WTC11 (cell line): Measurements from ENCODE around the gene HDDC3. TPM values are rescaled to one million over a fixed set of nuclear protein-coding genes. Genes with fewer than 3 reads are reported as not detected.

ENCODE experiments used
- ATAC-seq: fragments of 200-7000 bp; cut with Tn5 transposase; 2 replicates; pipeline ENCODE4 v1.10.0; 2021; ENCODE audit warnings: mild to moderate bottlenecking, moderate library complexity
- CTCF ChIA-PET: fragments of 300-600 bp; sonication (Branson Sonifier 250); formaldehyde crosslinking; loops from one replicate; lab custom pipeline; 2021; ENCODE audit warnings: antibody characterized with exemption; lab: Charles Lee
- POLR2A ChIA-PET: fragments of 350-600 bp; sonication (Branson Sonifier 250); formaldehyde crosslinking; loops from one replicate; lab custom pipeline; 2021; ENCODE audit warnings: antibody characterized with exemption; lab: Charles Lee
- DNase-seq: peaks from one replicate; pipeline ENCODE4 v3.0.0; 2021; ENCODE audit warnings: low spot score
- H3K27ac Mint-ChIP-seq: 2 replicates; pipeline ENCODE4 v1.8.0; 2021; ENCODE audit warnings: mixed read lengths
- H3K27me3 Mint-ChIP-seq: 2 replicates; pipeline ENCODE4 v1.8.0; 2021; ENCODE audit warnings: low read depth, mild to moderate bottlenecking, moderate library complexity, mixed read lengths
- H3K36me3 Mint-ChIP-seq: 2 replicates; pipeline ENCODE4 v1.8.0; 2021; ENCODE audit warnings: mixed read lengths
- H3K4me1 Mint-ChIP-seq: 2 replicates; pipeline ENCODE4 v1.8.0; 2022; ENCODE audit warnings: mixed read lengths
- H3K4me3 Mint-ChIP-seq: 2 replicates; pipeline ENCODE4 v1.8.0; 2021; ENCODE audit warnings: mild to moderate bottlenecking, moderate library complexity, mixed read lengths
- H3K9me3 Mint-ChIP-seq: 2 replicates; pipeline ENCODE4 v1.8.0; 2021; ENCODE audit warnings: mixed read lengths
- CREB1 ChIP-seq: sonication (generic); formaldehyde crosslinking; IDR thresholded peaks from 2 replicates; pipeline ENCODE4 v1.8.0; 2023; ENCODE audit warnings: mild to moderate bottlenecking, missing genetic modification reagents
- CREM ChIP-seq: sonication (generic); formaldehyde crosslinking; IDR thresholded peaks from 2 replicates; pipeline ENCODE4 v1.8.1; 2022; ENCODE audit warnings: mild to moderate bottlenecking, missing genetic modification reagents, moderate library complexity
- ESRRA ChIP-seq: sonication (generic); formaldehyde crosslinking; IDR thresholded peaks from 2 replicates; pipeline ENCODE4 v1.8.1; 2022; ENCODE audit warnings: mild to moderate bottlenecking, missing genetic modification reagents, borderline replicate concordance
- FOXJ3 ChIP-seq: sonication (generic); formaldehyde crosslinking; IDR thresholded peaks from 2 replicates; pipeline ENCODE4 v1.9.0; 2021; ENCODE audit warnings: missing genetic modification reagents, mild to moderate bottlenecking, borderline replicate concordance
- FOXK1 ChIP-seq: sonication (generic); formaldehyde crosslinking; IDR thresholded peaks from 2 replicates; pipeline ENCODE4 v1.8.0; 2022; ENCODE audit warnings: mild to moderate bottlenecking, moderate library complexity, missing genetic modification reagents
- GABPB1 ChIP-seq: sonication (generic); formaldehyde crosslinking; IDR thresholded peaks from 2 replicates; pipeline ENCODE4 v1.8.1; 2023; ENCODE audit warnings: mild to moderate bottlenecking, missing genetic modification reagents
- HMGXB4 ChIP-seq: sonication (generic); formaldehyde crosslinking; IDR thresholded peaks from 2 replicates; pipeline ENCODE4 v1.8.1; 2023; ENCODE audit warnings: mild to moderate bottlenecking, moderate library complexity, missing genetic modification reagents
- NR1H2 ChIP-seq: sonication (generic); formaldehyde crosslinking; IDR thresholded peaks from 2 replicates; pipeline ENCODE4 v1.9.0; 2021; ENCODE audit warnings: mild to moderate bottlenecking, moderate library complexity, missing genetic modification reagents
- NR2C2 ChIP-seq: sonication (generic); formaldehyde crosslinking; IDR thresholded peaks from 2 replicates; pipeline ENCODE4 v1.8.0; 2022; ENCODE audit warnings: mild to moderate bottlenecking, missing genetic modification reagents
- PRRX2 ChIP-seq: fragments of 250-450 bp; sonication (Bioruptor Pico); IDR thresholded peaks from 2 replicates; pipeline ENCODE4 v1.8.0; 2021; ENCODE audit warnings: mild to moderate bottlenecking
- SMAD4 ChIP-seq: sonication (generic); formaldehyde crosslinking; IDR thresholded peaks from 2 replicates; pipeline ENCODE4 v1.8.0; 2022; ENCODE audit warnings: mild to moderate bottlenecking, missing genetic modification reagents
- ZBTB21 ChIP-seq: sonication (generic); formaldehyde crosslinking; IDR thresholded peaks from 2 replicates; pipeline ENCODE4 v1.8.1; 2023; ENCODE audit warnings: mild to moderate bottlenecking, missing genetic modification reagents, borderline replicate concordance
- ZNF121 ChIP-seq: sonication (generic); formaldehyde crosslinking; IDR thresholded peaks from 2 replicates; pipeline ENCODE4 v1.8.0; 2023; ENCODE audit warnings: missing genetic modification reagents
- ZNF232 ChIP-seq: sonication (generic); formaldehyde crosslinking; IDR thresholded peaks from 2 replicates; pipeline ENCODE4 v1.8.0; 2022; ENCODE audit warnings: mild to moderate bottlenecking, missing genetic modification reagents
- total RNA-seq: library from RNA; stranded (reverse); gene quantifications from 3 replicates; pipeline ENCODE4 v1.2.3, GENCODE V29; 2021
- TF ChIP-seq, protein P1 (sequence below): sonication (generic); formaldehyde crosslinking; IDR thresholded peaks from 2 replicates; pipeline ENCODE4 v1.8.1; 2023; ENCODE audit warnings: mild to moderate bottlenecking, missing genetic modification reagents, moderate library complexity
- TF ChIP-seq, protein P2 (sequence below): sonication (generic); formaldehyde crosslinking; IDR thresholded peaks from 2 replicates; pipeline ENCODE4 v1.8.0; 2023; ENCODE audit warnings: missing genetic modification reagents
- TF ChIP-seq, protein P3 (sequence below): fragments of 250-450 bp; sonication (Bioruptor Pico); IDR thresholded peaks from 2 replicates; pipeline ENCODE4 v1.9.0; 2021; ENCODE audit warnings: mild to moderate bottlenecking
- TF ChIP-seq, protein P4 (sequence below): sonication (generic); formaldehyde crosslinking; IDR thresholded peaks from 2 replicates; pipeline ENCODE4 v1.8.1; 2023; ENCODE audit warnings: mild to moderate bottlenecking, missing genetic modification reagents, borderline replicate concordance
- TF ChIP-seq, protein P5 (sequence below): fragments of 250-450 bp; sonication (Bioruptor Pico); IDR thresholded peaks from 2 replicates; pipeline ENCODE4 v1.9.0; 2021; ENCODE audit warnings: mild to moderate bottlenecking
- TF ChIP-seq, protein P6 (sequence below): fragments of 250-450 bp; sonication (Bioruptor Pico); IDR thresholded peaks from 2 replicates; pipeline ENCODE4 v1.9.0; 2021; ENCODE audit warnings: mild to moderate bottlenecking, borderline replicate concordance

HDDC3 gene
- total RNA-seq, 1 experiment from 2014 or later, result 16.4 TPM

- TF ChIP-seq, protein P1, sequence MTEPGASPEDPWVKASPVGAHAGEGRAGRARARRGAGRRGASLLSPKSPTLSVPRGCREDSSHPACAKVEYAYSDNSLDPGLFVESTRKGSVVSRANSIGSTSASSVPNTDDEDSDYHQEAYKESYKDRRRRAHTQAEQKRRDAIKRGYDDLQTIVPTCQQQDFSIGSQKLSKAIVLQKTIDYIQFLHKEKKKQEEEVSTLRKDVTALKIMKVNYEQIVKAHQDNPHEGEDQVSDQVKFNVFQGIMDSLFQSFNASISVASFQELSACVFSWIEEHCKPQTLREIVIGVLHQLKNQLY (CRISPR knock-in tag), result no peak
- TF ChIP-seq HMGXB4 (CRISPR knock-in tag) (no peak), SMAD4 (CRISPR knock-in tag) (no peak), ESRRA (CRISPR knock-in tag) (no peak), ZNF232 (CRISPR knock-in tag) (no peak), CREB1 (CRISPR knock-in tag) (no peak), NR1H2 (no peak), CREM (no peak), FOXJ3 (CRISPR knock-in tag) (no peak)
- TF ChIP-seq, protein P2, sequence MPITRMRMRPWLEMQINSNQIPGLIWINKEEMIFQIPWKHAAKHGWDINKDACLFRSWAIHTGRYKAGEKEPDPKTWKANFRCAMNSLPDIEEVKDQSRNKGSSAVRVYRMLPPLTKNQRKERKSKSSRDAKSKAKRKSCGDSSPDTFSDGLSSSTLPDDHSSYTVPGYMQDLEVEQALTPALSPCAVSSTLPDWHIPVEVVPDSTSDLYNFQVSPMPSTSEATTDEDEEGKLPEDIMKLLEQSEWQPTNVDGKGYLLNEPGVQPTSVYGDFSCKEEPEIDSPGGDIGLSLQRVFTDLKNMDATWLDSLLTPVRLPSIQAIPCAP (CRISPR knock-in tag), result no peak
- TF ChIP-seq, protein P3, sequence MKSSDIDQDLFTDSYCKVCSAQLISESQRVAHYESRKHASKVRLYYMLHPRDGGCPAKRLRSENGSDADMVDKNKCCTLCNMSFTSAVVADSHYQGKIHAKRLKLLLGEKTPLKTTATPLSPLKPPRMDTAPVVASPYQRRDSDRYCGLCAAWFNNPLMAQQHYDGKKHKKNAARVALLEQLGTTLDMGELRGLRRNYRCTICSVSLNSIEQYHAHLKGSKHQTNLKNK (CRISPR knock-in tag), result no peak
- TF ChIP-seq, all 79 proteins: peak for 0
Observed at GRCh38 chr15:90881978-90882721, 50.2 kb downstream of the HDDC3 start (continued).

DNA sequence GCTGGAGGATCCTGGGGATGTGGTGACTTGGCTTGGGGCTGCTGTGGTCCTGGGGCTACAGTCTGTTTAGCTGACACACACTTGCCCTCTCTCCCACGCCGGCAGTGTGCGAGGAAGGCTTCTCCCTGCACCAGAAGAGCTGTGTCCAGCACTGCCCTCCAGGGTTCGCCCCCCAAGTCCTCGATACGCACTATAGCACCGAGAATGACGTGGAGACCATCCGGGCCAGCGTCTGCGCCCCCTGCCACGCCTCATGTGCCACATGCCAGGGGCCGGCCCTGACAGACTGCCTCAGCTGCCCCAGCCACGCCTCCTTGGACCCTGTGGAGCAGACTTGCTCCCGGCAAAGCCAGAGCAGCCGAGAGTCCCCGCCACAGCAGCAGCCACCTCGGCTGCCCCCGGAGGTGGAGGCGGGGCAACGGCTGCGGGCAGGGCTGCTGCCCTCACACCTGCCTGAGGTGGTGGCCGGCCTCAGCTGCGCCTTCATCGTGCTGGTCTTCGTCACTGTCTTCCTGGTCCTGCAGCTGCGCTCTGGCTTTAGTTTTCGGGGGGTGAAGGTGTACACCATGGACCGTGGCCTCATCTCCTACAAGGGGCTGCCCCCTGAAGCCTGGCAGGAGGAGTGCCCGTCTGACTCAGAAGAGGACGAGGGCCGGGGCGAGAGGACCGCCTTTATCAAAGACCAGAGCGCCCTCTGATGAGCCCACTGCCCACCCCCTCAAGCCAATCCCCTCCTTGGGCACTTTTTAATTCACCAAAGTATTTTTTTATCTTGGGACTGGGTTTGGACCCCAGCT, 51.0 kb downstream of the HDDC3 start:
- H3K4me1 Mint-ChIP-seq, result peaks cover 22% of the 10 kb centered on the region
- H3K4me3 Mint-ChIP-seq, result no peak overlapping the region
- no peaks in the 10 kb centered on the region for H3K9me3 Mint-ChIP-seq
- H3K36me3 Mint-ChIP-seq, result peaks cover 30% of the 10 kb centered on the region; the same call in 1 of the 2 replicates
- CTCF ChIA-PET, result interaction anchor here (0.6 to 2.0 kb wide), 2 partner anchors 36 to 51 kb away, joined by 3 to 6 read pairs; partner anchors contain the start of gene HDDC3
- no peak for DNase-seq
- no peak overlapping the region for H3K27ac Mint-ChIP-seq
- POLR2A ChIA-PET, result no interaction called here
- H3K27me3 Mint-ChIP-seq, result no peaks in the 10 kb centered on the region
- no peak for ATAC-seq
- no peak for TF ChIP-seq PRRX2
- TF ChIP-seq GABPB1 (CRISPR knock-in tag), result no peak
- no peak for TF ChIP-seq CREM
- no peak for TF ChIP-seq ZNF121 (CRISPR knock-in tag)
- TF ChIP-seq, protein P4, sequence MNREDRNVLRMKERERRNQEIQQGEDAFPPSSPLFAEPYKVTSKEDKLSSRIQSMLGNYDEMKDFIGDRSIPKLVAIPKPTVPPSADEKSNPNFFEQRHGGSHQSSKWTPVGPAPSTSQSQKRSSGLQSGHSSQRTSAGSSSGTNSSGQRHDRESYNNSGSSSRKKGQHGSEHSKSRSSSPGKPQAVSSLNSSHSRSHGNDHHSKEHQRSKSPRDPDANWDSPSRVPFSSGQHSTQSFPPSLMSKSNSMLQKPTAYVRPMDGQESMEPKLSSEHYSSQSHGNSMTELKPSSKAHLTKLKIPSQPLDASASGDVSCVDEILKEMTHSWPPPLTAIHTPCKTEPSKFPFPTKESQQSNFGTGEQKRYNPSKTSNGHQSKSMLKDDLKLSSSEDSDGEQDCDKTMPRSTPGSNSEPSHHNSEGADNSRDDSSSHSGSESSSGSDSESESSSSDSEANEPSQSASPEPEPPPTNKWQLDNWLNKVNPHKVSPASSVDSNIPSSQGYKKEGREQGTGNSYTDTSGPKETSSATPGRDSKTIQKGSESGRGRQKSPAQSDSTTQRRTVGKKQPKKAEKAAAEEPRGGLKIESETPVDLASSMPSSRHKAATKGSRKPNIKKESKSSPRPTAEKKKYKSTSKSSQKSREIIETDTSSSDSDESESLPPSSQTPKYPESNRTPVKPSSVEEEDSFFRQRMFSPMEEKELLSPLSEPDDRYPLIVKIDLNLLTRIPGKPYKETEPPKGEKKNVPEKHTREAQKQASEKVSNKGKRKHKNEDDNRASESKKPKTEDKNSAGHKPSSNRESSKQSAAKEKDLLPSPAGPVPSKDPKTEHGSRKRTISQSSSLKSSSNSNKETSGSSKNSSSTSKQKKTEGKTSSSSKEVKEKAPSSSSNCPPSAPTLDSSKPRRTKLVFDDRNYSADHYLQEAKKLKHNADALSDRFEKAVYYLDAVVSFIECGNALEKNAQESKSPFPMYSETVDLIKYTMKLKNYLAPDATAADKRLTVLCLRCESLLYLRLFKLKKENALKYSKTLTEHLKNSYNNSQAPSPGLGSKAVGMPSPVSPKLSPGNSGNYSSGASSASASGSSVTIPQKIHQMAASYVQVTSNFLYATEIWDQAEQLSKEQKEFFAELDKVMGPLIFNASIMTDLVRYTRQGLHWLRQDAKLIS, result no peak
- TF ChIP-seq, protein P5, sequence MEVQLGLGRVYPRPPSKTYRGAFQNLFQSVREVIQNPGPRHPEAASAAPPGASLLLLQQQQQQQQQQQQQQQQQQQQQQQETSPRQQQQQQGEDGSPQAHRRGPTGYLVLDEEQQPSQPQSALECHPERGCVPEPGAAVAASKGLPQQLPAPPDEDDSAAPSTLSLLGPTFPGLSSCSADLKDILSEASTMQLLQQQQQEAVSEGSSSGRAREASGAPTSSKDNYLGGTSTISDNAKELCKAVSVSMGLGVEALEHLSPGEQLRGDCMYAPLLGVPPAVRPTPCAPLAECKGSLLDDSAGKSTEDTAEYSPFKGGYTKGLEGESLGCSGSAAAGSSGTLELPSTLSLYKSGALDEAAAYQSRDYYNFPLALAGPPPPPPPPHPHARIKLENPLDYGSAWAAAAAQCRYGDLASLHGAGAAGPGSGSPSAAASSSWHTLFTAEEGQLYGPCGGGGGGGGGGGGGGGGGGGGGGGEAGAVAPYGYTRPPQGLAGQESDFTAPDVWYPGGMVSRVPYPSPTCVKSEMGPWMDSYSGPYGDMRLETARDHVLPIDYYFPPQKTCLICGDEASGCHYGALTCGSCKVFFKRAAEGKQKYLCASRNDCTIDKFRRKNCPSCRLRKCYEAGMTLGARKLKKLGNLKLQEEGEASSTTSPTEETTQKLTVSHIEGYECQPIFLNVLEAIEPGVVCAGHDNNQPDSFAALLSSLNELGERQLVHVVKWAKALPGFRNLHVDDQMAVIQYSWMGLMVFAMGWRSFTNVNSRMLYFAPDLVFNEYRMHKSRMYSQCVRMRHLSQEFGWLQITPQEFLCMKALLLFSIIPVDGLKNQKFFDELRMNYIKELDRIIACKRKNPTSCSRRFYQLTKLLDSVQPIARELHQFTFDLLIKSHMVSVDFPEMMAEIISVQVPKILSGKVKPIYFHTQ, result no peak
- TF ChIP-seq FOXK1 (CRISPR knock-in tag), result no peak
- TF ChIP-seq NR2C2 (CRISPR knock-in tag), result no peak
- no peak for TF ChIP-seq ZNF232 (CRISPR knock-in tag)
- TF ChIP-seq, protein P6, sequence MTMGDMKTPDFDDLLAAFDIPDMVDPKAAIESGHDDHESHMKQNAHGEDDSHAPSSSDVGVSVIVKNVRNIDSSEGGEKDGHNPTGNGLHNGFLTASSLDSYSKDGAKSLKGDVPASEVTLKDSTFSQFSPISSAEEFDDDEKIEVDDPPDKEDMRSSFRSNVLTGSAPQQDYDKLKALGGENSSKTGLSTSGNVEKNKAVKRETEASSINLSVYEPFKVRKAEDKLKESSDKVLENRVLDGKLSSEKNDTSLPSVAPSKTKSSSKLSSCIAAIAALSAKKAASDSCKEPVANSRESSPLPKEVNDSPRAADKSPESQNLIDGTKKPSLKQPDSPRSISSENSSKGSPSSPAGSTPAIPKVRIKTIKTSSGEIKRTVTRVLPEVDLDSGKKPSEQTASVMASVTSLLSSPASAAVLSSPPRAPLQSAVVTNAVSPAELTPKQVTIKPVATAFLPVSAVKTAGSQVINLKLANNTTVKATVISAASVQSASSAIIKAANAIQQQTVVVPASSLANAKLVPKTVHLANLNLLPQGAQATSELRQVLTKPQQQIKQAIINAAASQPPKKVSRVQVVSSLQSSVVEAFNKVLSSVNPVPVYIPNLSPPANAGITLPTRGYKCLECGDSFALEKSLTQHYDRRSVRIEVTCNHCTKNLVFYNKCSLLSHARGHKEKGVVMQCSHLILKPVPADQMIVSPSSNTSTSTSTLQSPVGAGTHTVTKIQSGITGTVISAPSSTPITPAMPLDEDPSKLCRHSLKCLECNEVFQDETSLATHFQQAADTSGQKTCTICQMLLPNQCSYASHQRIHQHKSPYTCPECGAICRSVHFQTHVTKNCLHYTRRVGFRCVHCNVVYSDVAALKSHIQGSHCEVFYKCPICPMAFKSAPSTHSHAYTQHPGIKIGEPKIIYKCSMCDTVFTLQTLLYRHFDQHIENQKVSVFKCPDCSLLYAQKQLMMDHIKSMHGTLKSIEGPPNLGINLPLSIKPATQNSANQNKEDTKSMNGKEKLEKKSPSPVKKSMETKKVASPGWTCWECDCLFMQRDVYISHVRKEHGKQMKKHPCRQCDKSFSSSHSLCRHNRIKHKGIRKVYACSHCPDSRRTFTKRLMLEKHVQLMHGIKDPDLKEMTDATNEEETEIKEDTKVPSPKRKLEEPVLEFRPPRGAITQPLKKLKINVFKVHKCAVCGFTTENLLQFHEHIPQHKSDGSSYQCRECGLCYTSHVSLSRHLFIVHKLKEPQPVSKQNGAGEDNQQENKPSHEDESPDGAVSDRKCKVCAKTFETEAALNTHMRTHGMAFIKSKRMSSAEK (CRISPR knock-in tag), result no peak
- no peak for TF ChIP-seq ZBTB21
